ENCODE data around the gene NDFIP1.
"Not testable (repeated sequence)": the region's sequence is repeated elsewhere in the genome, so short reads cannot be mapped to it uniquely, and the experiment has no call there.

Gene NDFIP1

GRCh38 chr5:142181547-142182163, 73.1 kb downstream of the NDFIP1 start:
- no peak for DNase-seq (ENCODE audit: low spot score)
- TF ChIP-seq CTCF (IDR thresholded peaks at IDR 0.05; ENCODE audit: extremely low read depth, missing control alignments) = no peak

- no peak for DNase-seq (ENCODE audit: low spot score)
- no peak for TF ChIP-seq CTCF (IDR thresholded peaks at IDR 0.05; ENCODE audit: extremely low read depth, missing control alignments)
Observed at GRCh38 chr5:142182840-142183239, 74.3 kb downstream of the NDFIP1 start.

- TF ChIP-seq CTCF (IDR thresholded peaks at IDR 0.05; ENCODE audit: extremely low read depth, missing control alignments) = no peak
- DNase-seq (ENCODE audit: low spot score) = no peak
Observed at GRCh38 chr5:142183561-142183960, 75.0 kb downstream of the NDFIP1 start.

- no peak for DNase-seq (ENCODE audit: low spot score)
- TF ChIP-seq CTCF (IDR thresholded peaks at IDR 0.05; ENCODE audit: extremely low read depth, missing control alignments) = no peak
Observed at GRCh38 chr5:142184988-142185387, 76.4 kb downstream of the NDFIP1 start.

- TF ChIP-seq CTCF (IDR thresholded peaks at IDR 0.05; ENCODE audit: extremely low read depth, missing control alignments) = no peak
- DNase-seq (ENCODE audit: low spot score) = no peak
Observed at GRCh38 chr5:142186514-142186856, 77.9 kb downstream of the NDFIP1 start.

- no peak for DNase-seq (ENCODE audit: low spot score)
- TF ChIP-seq CTCF (IDR thresholded peaks at IDR 0.05; ENCODE audit: extremely low read depth, missing control alignments) = no peak
Observed at GRCh38 chr5:142186857-142187594, 78.4 kb downstream of the NDFIP1 start.

GRCh38 chr5:142188691-142189090, 80.1 kb downstream of the NDFIP1 start:
- DNase-seq (ENCODE audit: low spot score) = not testable (repeated sequence)

- no peak for TF ChIP-seq CTCF (IDR thresholded peaks at IDR 0.05; ENCODE audit: extremely low read depth, missing control alignments)
- no peak for DNase-seq (ENCODE audit: low spot score)
Observed at GRCh38 chr5:142189813-142190212, 81.2 kb downstream of the NDFIP1 start.
